Measurements from ENCODE around the gene CARD9.

- TF ChIP-seq CTCF (IDR thresholded peaks at IDR 0.05) = no peak
- TF ChIP-seq POLR2A (IDR thresholded peaks at IDR 0.05) = no peak
These were observed 31.7 kb downstream of the CARD9 start for GRCh38 chr9:136341769-136342168.

Measured in heart left ventricle (tissue), 13 donors.